ENCODE measurements around the gene COA8. TPM values are rescaled to one million over a fixed set of nuclear protein-coding genes. Genes with fewer than 3 reads are reported as not detected.

COA8 gene
- total RNA-seq, 1 experiment from 2014 or later = 37.2 TPM

- no peak for TF ChIP-seq CTCF (IDR thresholded peaks at IDR 0.05; ENCODE audit: unreplicated experiment)
- Mint-ChIP-seq H3K9me3 (ENCODE audit: low read depth, unreplicated experiment) (no peaks in the 10 kb centered on the region), H3K27me3 (ENCODE audit: unreplicated experiment) (no peaks in the 10 kb centered on the region), H3K4me1 (ENCODE audit: low read depth, unreplicated experiment) (no peaks in the 10 kb centered on the region), H3K27ac (ENCODE audit: unreplicated experiment) (no peak overlapping the region), H3K36me3 (ENCODE audit: insufficient read depth, unreplicated experiment) (peaks cover 33% of the 10 kb centered on the region), H3K4me3 (ENCODE audit: low read depth, unreplicated experiment) (no peak overlapping the region)
- DNase-seq = no peak
- intact Hi-C loops (cut with micrococcal nuclease; ENCODE audit: unreplicated experiment) = no loop called here
- BruUV-seq (replicated peaks) = no TSS peak
- CTCF ChIA-PET = no interaction called here
Measured at GRCh38 chr14:103533999-103534575, 28.7 kb upstream of the COA8 start.

DNA sequence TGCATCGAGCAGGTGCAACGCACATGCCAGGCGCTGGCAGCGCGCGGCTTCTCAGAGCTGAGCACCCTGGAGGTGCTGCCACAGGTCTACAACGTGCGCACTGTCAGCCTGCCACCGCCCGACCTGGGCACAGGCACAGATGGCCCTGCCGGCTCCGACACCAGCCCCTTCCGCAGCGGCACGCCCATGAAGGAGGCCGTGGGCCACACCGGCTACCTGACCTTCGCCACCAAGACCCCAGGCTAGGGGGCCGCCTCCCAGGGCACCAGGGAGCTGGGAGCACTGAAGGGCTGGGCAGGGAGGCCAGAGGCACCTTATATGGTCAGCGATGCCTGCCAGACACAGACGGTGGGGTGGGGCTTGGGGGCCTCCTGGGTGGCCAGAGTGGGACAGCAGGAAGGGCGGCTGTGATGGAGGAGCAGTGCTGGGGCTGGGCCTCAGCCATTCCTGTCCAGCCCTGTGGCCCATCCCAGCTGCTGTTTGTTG lies 28.1 kb upstream of the COA8 start:
- no peak overlapping the region for H3K27ac Mint-ChIP-seq (ENCODE audit: unreplicated experiment)
- no peaks in the 10 kb centered on the region for H3K4me1 Mint-ChIP-seq (ENCODE audit: low read depth, unreplicated experiment)
- H3K4me3 Mint-ChIP-seq (ENCODE audit: low read depth, unreplicated experiment) = no peak overlapping the region
- no TSS peak for BruUV-seq (replicated peaks)
- no peaks in the 10 kb centered on the region for H3K27me3 Mint-ChIP-seq (ENCODE audit: unreplicated experiment)
- H3K36me3 Mint-ChIP-seq (ENCODE audit: insufficient read depth, unreplicated experiment) = peaks cover 33% of the 10 kb centered on the region
- no peak for TF ChIP-seq CTCF (IDR thresholded peaks at IDR 0.05; ENCODE audit: unreplicated experiment)
- intact Hi-C loops (cut with micrococcal nuclease; ENCODE audit: unreplicated experiment) = no loop called here
- CTCF ChIA-PET = no interaction called here
- DNase-seq = no peak
- H3K9me3 Mint-ChIP-seq (ENCODE audit: low read depth, unreplicated experiment) = no peaks in the 10 kb centered on the region

GRCh38 chr14:103535081-103535890 lies 27.5 kb upstream of the COA8 start:
- no peaks in the 10 kb centered on the region for H3K27me3 Mint-ChIP-seq (ENCODE audit: unreplicated experiment)
- H3K9me3 Mint-ChIP-seq (ENCODE audit: low read depth, unreplicated experiment) = no peaks in the 10 kb centered on the region
- peaks cover 28% of the 10 kb centered on the region for H3K36me3 Mint-ChIP-seq (ENCODE audit: insufficient read depth, unreplicated experiment)
- H3K4me3 Mint-ChIP-seq (ENCODE audit: low read depth, unreplicated experiment) = no peak overlapping the region
- TF ChIP-seq CTCF (IDR thresholded peaks at IDR 0.05; ENCODE audit: unreplicated experiment) = no peak
- CTCF ChIA-PET = no interaction called here
- no TSS peak for BruUV-seq (replicated peaks)
- no peak for DNase-seq
- no peaks in the 10 kb centered on the region for H3K4me1 Mint-ChIP-seq (ENCODE audit: low read depth, unreplicated experiment)
- intact Hi-C loops (cut with micrococcal nuclease; ENCODE audit: unreplicated experiment) = no loop called here
- no peak overlapping the region for H3K27ac Mint-ChIP-seq (ENCODE audit: unreplicated experiment)

GRCh38 chr14:103535891-103536565 lies 26.7 kb upstream of the COA8 start:
- CTCF ChIA-PET = no interaction called here
- H3K9me3 Mint-ChIP-seq (ENCODE audit: low read depth, unreplicated experiment) = no peaks in the 10 kb centered on the region
- no peak for DNase-seq
- H3K4me3 Mint-ChIP-seq (ENCODE audit: low read depth, unreplicated experiment) = no peak overlapping the region
- no peaks in the 10 kb centered on the region for H3K27me3 Mint-ChIP-seq (ENCODE audit: unreplicated experiment)
- no peak overlapping the region for H3K27ac Mint-ChIP-seq (ENCODE audit: unreplicated experiment)
- no peaks in the 10 kb centered on the region for H3K4me1 Mint-ChIP-seq (ENCODE audit: low read depth, unreplicated experiment)
- no peak for TF ChIP-seq CTCF (IDR thresholded peaks at IDR 0.05; ENCODE audit: unreplicated experiment)
- peaks cover 31% of the 10 kb centered on the region for H3K36me3 Mint-ChIP-seq (ENCODE audit: insufficient read depth, unreplicated experiment)
- BruUV-seq (replicated peaks) = no TSS peak
- intact Hi-C loops (cut with micrococcal nuclease; ENCODE audit: unreplicated experiment) = no loop called here
